GM12801 (cell line): ENCODE data around the gene LCAT.

Experiments
- TF ChIP-seq, protein P1 (sequence below): IDR thresholded peaks from one replicate; pipeline ENCODE4 v1.5.1; 2011; ENCODE audit warnings: control low read depth; ENCODE audit not compliant: insufficient read length; ENCODE audit errors: extremely low read depth

LCAT gene

DNA sequence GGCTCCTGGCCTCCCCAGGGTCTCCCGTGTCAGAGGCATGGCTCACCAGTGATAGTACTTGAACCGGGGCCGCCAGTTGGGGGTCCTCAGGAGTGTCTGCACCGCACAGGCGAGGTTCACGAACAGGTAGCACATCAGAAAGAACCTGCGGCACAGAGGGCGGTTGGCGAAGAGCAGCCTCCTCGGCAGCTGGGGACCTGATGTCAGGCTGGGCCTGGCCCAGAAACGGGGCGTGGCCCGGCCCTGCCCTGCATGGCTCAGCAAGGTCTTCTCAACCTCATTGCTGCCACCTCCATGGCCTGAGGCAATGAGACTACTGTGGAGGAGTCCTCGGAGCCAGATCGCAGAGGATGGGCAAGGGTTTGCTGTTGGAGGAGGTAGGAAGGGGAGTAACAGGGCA lies 4.1 kb upstream of the LCAT start:
- TF ChIP-seq, protein P1, sequence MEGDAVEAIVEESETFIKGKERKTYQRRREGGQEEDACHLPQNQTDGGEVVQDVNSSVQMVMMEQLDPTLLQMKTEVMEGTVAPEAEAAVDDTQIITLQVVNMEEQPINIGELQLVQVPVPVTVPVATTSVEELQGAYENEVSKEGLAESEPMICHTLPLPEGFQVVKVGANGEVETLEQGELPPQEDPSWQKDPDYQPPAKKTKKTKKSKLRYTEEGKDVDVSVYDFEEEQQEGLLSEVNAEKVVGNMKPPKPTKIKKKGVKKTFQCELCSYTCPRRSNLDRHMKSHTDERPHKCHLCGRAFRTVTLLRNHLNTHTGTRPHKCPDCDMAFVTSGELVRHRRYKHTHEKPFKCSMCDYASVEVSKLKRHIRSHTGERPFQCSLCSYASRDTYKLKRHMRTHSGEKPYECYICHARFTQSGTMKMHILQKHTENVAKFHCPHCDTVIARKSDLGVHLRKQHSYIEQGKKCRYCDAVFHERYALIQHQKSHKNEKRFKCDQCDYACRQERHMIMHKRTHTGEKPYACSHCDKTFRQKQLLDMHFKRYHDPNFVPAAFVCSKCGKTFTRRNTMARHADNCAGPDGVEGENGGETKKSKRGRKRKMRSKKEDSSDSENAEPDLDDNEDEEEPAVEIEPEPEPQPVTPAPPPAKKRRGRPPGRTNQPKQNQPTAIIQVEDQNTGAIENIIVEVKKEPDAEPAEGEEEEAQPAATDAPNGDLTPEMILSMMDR, result no peak

DNA sequence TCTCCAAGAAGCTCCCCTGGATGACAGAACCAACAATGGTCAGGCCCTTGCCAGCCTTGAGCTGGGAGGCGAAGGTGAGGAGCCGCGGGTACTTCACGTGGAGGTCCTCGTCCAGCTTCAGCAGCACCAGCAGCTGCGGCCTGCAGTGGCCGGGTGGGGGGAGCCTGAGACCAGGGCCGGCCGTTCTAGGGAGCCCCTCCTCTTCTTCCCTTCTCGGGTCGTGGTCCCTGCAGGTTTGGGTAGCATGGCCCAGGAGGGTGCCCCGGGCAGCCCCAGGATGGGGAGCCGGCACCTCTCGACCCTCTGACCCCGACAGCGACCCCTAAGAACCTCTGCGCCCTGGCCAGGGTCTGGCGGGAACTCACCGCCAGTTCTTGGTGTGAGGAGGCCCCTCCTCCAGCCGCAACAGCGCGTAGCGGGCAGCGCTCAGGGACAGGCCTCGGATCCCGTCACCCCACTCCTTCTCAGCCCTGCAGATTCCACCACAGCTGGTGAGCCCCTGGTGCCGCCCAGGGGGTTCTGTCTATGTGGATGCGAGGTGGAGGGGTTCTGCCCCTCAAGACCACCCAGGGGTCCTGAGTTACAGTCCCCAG lies 3.1 kb upstream of the LCAT start:
- TF ChIP-seq, protein P1, result no peak

DNA sequence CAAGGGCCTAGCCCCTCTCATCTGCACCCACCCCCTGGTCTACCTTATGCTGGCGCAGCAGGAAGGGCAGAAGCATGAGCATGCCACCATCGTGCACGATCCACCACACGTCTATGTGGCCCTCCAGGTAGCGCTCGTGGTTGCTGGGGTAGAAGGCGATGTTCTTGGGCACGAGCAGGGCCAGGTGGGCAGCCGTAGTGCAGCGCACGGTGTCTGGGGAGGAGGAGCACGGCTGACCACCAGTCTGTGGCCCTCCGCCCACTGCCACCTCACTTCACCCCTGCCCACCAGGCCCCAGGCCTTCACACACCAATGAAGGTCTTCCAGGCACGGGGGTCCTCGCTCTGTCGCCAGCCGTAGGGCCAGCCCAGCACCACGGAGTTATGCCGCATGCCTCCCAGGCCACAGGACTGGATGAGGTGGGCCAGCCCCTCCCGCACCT lies 2.2 kb upstream of the LCAT start:
- TF ChIP-seq, protein P1, result no peak

DNA sequence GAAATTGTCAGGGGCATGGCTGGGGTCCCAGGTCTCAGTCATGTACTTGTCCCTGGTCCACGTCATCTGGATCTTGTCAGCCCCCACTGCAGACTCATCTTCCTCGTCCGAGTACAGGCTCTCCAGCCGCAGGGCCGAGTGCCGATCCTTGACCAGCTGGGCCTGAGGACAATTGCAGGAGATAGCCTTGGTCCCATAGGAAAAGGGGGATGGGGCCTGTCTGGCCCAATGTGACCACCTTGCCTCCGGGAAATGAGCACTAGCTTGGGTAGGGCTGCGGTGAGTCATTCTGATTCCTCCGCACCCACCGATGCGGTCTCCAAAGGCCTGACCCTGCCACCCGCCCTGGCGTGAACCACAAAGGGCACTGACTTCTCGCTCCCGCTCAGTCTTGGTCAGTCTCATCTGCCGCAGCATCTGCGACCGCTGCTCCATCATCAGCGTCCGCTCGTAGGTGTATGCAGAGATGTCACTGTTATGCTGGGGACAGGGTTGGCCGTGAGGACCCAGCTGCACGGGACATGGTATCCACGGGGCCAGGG lies 1.5 kb upstream of the LCAT start:
- TF ChIP-seq, protein P1, result no peak

DNA sequence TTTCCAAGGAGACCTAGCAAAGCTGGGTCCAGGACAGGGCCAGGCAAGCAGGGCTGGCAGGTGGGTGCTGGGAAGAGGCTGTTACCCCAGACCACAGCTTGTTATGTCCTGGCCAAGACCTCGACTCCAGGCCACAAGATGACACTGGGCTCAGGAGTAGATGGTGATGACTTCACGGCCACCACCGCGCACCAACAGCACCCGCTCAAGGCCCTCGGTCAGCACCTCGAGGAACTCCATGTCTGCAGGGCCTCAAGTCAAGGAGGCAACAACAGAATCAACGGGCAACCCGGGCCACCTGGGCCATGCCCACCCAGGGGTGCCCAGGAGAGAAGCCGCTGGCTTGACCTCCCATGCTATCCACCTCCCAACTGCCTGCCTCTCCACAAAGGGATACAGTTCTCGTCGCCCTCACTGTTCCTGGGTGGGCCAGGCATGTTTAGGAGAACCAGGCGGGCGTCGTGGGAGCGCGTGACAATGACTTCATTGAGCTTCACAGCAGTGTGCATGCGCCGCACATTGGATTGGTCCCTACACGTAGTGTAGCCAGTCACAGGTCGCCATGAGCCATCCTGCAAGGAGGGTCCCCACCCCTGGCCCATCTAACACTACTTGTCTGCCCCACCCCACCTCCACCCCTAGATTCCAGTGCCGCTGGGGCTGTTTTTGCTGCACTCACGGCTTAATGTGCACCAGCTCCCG lies 921 bp upstream of the LCAT start:
- TF ChIP-seq, protein P1, result no peak

DNA sequence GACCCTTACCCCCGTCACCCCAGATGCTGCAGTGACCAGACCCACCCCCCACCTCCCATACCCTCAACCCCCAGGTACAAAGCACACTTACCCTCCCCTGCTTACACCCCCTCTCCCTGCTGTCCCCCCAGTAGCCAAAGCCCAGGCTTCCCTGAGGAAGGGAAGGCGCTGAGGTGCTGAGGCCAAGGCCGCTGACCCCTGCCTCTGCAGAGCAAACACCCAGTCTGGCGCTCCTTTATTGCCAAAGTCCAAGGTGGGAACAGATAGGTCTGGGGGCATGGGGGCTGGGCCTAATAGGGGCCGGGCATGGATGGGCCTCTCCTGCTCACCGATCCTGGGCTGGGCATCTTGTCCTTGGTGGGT lies 683 bp downstream of the LCAT start:
- TF ChIP-seq, protein P1, result no peak

DNA sequence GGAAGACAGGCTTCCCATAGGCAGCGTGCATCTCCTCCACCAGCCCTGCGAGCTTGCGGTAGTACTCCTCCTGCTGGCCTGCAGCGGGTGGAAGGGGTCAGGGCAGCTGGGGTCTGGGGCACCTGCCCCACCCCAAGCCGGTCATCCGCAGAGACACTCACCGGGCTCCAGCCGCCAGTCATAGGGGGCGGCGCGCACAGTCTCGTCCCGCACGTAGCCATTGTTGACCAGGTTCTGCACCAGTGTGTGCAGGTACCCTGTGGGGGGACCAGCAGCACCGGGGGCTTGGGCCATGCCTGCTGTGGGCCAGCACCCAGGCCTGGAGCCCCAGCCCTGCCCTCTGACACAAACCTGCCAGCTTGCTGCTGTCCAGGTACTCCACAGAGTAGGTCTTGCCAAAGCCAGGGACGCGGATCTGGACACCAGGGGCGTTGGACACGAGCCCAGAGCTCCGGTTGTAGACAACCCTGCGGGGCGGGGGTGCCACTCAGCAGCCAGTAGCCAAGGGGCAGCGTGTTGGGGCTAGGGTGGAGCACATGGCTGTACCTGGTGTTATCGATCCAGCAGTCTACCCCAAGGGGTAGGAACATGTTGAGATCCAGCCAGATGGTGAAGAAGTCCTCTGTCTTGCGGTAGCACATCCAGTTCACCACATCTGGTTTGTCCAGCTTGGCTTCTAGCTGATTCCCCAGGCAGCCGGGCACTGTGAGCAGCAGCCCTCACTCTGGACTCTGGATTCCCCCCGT lies 1.2 kb downstream of the LCAT start:
- TF ChIP-seq, protein P1, result no peak
